ENCODE results near the gene EPHB3.

EPHB3 gene

DNA sequence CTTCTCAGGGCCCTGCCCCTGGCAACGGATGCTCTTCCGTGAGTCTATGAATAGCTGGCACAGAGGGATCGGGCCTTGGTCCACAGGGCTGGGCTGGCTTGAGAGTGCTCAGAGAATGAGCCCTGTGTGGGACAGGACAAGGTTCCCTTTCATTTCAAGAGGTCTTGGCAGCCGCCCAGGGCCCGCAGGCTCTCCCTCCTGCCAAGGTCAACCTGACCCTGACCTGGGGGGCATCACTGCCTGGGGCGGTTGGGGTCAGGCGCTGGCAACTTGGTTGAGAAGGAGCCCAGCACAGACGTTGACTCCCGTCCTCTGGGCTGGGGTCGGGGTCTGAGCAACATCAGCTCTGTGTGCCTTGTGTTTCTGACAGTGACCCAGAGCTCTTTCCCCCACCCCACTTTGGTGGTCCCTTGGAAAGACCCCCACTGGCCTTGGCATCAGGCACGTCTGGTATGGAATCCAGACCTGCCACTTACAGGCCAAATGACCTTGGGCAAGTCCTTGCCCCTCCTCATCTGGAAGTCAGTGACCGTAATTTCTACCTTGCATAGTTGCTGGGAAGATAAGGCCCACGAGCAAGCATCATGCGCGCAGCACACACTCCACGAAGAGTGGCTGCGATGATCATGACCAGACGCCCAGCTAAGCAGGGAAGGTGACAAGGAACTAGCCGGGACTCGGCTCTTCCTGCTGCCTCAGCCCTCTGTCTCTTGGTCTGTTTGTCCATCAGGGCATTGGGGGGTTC, 36.4 kb downstream of the EPHB3 start:
- H3K4me3 ChIP-seq (ENCODE audit: low read depth, low read length) = no peak overlapping the region
- no peak overlapping the region for H3K9ac ChIP-seq (ENCODE audit: low read length)
- no peaks in the 10 kb centered on the region for H3K36me3 ChIP-seq (ENCODE audit: control insufficient read depth in 1 of 2, insufficient read depth in 2 of 2, low read length in 2 of 2)
- DNase-seq = no peak
- peaks cover 13% of the 10 kb centered on the region for H3K27me3 ChIP-seq (ENCODE audit: insufficient read depth, low read length)
- no peak overlapping the region for H2AFZ ChIP-seq (ENCODE audit: insufficient read depth, low read length, poor library complexity)
- no peak overlapping the region for H2BK12ac ChIP-seq (ENCODE audit: low read length)
- H3K4ac ChIP-seq (ENCODE audit: low read depth, low read length) = no peak overlapping the region
- H3K9me3 ChIP-seq (ENCODE audit: insufficient read depth, low read depth, low read length) = no peaks in the 10 kb centered on the region
- H2BK120ac ChIP-seq (ENCODE audit: insufficient read depth, low read length, poor library complexity) = no peak overlapping the region
- H3K4me1 ChIP-seq (ENCODE audit: control insufficient read depth in 1 of 2, insufficient read depth in 2 of 2, low read length in 2 of 2) = peaks cover 35 to 36% of the 10 kb centered on the region in 2 experiments
- H2AK5ac ChIP-seq (ENCODE audit: low read length) = no peak overlapping the region
- H3K27ac ChIP-seq (ENCODE audit: low read depth, low read length) = no peak overlapping the region
- no CpG with 5 or more reads among the region's 20 CpGs for WGBS (ENCODE audit: extremely low coverage, insufficient coverage, insufficient read length)
- no peak overlapping the region for H4K12ac ChIP-seq (ENCODE audit: low read depth, low read length)
- no peaks in the 10 kb centered on the region for H3K79me2 ChIP-seq (ENCODE audit: control insufficient read depth, insufficient read depth, low read length, poor library complexity)
- H3K79me1 ChIP-seq (ENCODE audit: low read length) = peaks cover 16% of the 10 kb centered on the region
- H4K8ac ChIP-seq (ENCODE audit: low read depth, low read length) = no peak overlapping the region
- H3K18ac ChIP-seq (ENCODE audit: low read length) = no peak overlapping the region
- H3K23ac ChIP-seq (ENCODE audit: low read length) = no peak overlapping the region
- no peak overlapping the region for H3K14ac ChIP-seq (ENCODE audit: low read length)
- H4K91ac ChIP-seq (ENCODE audit: low read depth, low read length) = peak overlapping the region; percentile 18
- H2BK5ac ChIP-seq (ENCODE audit: low read depth, low read length, poor library complexity) = no peak overlapping the region
- H3K4me2 ChIP-seq (ENCODE audit: low read length) = no peak overlapping the region

DNA sequence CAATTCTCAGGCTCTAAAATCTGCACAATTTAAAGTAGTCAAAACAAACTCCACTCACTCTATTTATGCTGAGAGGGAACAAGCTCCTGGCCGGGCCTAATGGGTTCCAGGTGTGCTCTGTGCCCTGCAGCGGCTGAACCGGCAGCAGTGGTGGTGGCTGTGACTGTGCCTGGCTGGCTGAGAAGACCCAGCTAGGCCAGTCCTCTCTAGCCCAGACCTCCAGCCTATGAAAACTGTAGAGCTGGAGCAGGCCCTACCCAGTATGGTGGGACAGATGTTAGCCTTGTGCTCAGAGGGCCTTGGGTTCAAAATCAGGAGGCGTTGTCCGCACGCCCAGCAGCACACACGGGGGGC, 37.0 kb downstream of the EPHB3 start:
- Histone ChIP-seq H4K12ac (ENCODE audit: low read depth, low read length) (no peak overlapping the region), H3K27ac (ENCODE audit: low read depth, low read length) (no peak overlapping the region), H3K27me3 (ENCODE audit: insufficient read depth, low read length) (peaks cover 16% of the 10 kb centered on the region), H4K91ac (ENCODE audit: low read depth, low read length) (peak overlapping the region; percentile 17), H3K23ac (ENCODE audit: low read length) (no peak overlapping the region), H2BK12ac (ENCODE audit: low read length) (no peak overlapping the region), H3K18ac (ENCODE audit: low read length) (no peak overlapping the region), H2AK5ac (ENCODE audit: low read length) (no peak overlapping the region), H2BK5ac (ENCODE audit: low read depth, low read length, poor library complexity) (no peak overlapping the region), H3K4me2 (ENCODE audit: low read length) (no peak overlapping the region), H3K4me3 (ENCODE audit: low read depth, low read length) (no peak overlapping the region), H3K79me1 (ENCODE audit: low read length) (peaks cover 12% of the 10 kb centered on the region), H2AFZ (ENCODE audit: insufficient read depth, low read length, poor library complexity) (no peak overlapping the region), H3K36me3 (ENCODE audit: control insufficient read depth in 1 of 2, insufficient read depth in 2 of 2, low read length in 2 of 2) (no peaks in the 10 kb centered on the region), H3K79me2 (ENCODE audit: control insufficient read depth, insufficient read depth, low read length, poor library complexity) (no peaks in the 10 kb centered on the region), H3K9ac (ENCODE audit: low read length) (no peak overlapping the region), H3K14ac (ENCODE audit: low read length) (no peak overlapping the region), H3K4ac (ENCODE audit: low read depth, low read length) (no peak overlapping the region), H3K4me1 (ENCODE audit: control insufficient read depth in 1 of 2, insufficient read depth in 2 of 2, low read length in 2 of 2) (peaks cover 30 to 32% of the 10 kb centered on the region in 2 experiments), H4K8ac (ENCODE audit: low read depth, low read length) (no peak overlapping the region), H2BK120ac (ENCODE audit: insufficient read depth, low read length, poor library complexity) (no peak overlapping the region), H3K9me3 (ENCODE audit: insufficient read depth, low read depth, low read length) (no peaks in the 10 kb centered on the region)
- no CpG with 5 or more reads among the region's 7 CpGs for WGBS (ENCODE audit: extremely low coverage, insufficient coverage, insufficient read length)
- DNase-seq = no peak

DNA sequence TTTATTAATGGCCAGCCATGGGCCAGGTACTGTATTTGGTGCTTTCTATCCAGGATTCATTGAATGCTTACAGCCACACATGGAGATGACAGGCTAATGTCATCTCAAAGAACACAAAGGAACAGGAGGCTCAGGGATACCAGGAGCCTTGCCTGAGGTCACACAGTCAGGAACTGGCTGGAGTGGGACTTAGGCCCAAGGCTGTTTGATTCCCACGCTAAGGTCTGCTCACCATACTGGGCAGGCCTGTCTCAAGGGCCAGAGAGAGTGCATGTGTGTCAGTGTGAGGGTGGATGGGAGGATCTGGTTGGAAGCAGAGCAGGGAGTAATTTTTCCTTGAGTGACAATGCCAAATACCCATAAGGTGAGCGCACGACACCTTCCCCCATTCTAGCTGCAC, 37.6 kb downstream of the EPHB3 start:
- Histone ChIP-seq H3K4me2 (ENCODE audit: low read length) (no peak overlapping the region), H2AFZ (ENCODE audit: insufficient read depth, low read length, poor library complexity) (no peak overlapping the region), H3K14ac (ENCODE audit: low read length) (no peak overlapping the region), H3K79me1 (ENCODE audit: low read length) (peaks cover 12% of the 10 kb centered on the region), H3K9ac (ENCODE audit: low read length) (no peak overlapping the region), H3K18ac (ENCODE audit: low read length) (no peak overlapping the region), H4K12ac (ENCODE audit: low read depth, low read length) (no peak overlapping the region), H2AK5ac (ENCODE audit: low read length) (no peak overlapping the region), H4K8ac (ENCODE audit: low read depth, low read length) (no peak overlapping the region), H3K4ac (ENCODE audit: low read depth, low read length) (no peak overlapping the region), H3K27ac (ENCODE audit: low read depth, low read length) (no peak overlapping the region), H3K27me3 (ENCODE audit: insufficient read depth, low read length) (peaks cover 22% of the 10 kb centered on the region), H3K9me3 (ENCODE audit: insufficient read depth, low read depth, low read length) (no peaks in the 10 kb centered on the region), H3K4me3 (ENCODE audit: low read depth, low read length) (no peak overlapping the region), H3K4me1 (ENCODE audit: control insufficient read depth in 1 of 2, insufficient read depth in 2 of 2, low read length in 2 of 2) (peaks cover 28 to 33% of the 10 kb centered on the region in 2 experiments), H4K91ac (ENCODE audit: low read depth, low read length) (no peak overlapping the region), H2BK120ac (ENCODE audit: insufficient read depth, low read length, poor library complexity) (no peak overlapping the region), H2BK5ac (ENCODE audit: low read depth, low read length, poor library complexity) (no peak overlapping the region), H3K23ac (ENCODE audit: low read length) (no peak overlapping the region), H2BK12ac (ENCODE audit: low read length) (no peak overlapping the region), H3K79me2 (ENCODE audit: control insufficient read depth, insufficient read depth, low read length, poor library complexity) (peaks cover 4% of the 10 kb centered on the region), H3K36me3 (ENCODE audit: control insufficient read depth in 1 of 2, insufficient read depth in 2 of 2, low read length in 2 of 2) (no peaks in the 10 kb centered on the region)
- DNase-seq = no peak
- no CpG with 5 or more reads among the region's 3 CpGs for WGBS (ENCODE audit: extremely low coverage, insufficient coverage, insufficient read length)

DNA sequence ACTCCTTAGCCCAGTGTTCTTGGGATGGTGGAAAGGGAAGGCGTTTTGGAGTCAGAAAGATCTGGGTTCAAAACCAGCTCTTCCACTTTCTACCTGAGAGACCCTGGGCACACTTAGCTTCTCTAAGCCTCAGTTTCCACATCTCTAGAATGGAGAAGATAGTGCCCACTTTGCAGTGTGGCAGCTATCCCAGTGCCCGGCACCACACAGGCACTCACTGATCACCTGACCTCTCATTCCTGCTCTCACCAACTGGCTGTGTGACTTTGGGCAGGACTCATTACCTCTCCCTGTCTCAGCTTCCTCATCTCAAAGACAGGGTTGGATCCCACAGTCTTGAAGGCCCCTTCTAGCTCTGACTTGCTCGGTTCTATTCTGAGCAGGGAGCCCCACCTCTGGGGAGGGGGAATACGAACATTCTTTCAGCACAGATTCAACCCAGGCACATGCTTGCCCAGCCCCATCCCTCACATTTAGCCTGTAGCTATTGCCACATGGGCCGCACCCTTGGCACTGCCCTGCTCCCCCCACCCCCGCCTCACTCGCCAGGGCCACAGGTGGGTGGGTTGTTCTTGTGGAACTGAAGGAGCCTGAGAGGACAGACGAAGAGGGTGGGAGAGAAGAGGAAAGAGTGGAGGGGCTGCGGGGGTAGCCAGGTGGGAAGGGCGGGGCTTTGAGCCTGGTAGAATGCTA, 39.2 kb downstream of the EPHB3 start:
- Histone ChIP-seq H3K79me1 (ENCODE audit: low read length) (peaks cover 10% of the 10 kb centered on the region), H3K27ac (ENCODE audit: low read depth, low read length) (no peak overlapping the region), H3K4me2 (ENCODE audit: low read length) (no peak overlapping the region), H4K8ac (ENCODE audit: low read depth, low read length) (no peak overlapping the region), H4K91ac (ENCODE audit: low read depth, low read length) (no peak overlapping the region), H3K23ac (ENCODE audit: low read length) (no peak overlapping the region), H3K18ac (ENCODE audit: low read length) (no peak overlapping the region), H2BK12ac (ENCODE audit: low read length) (no peak overlapping the region), H3K4me3 (ENCODE audit: low read depth, low read length) (no peak overlapping the region), H3K27me3 (ENCODE audit: insufficient read depth, low read length) (peaks cover 27% of the 10 kb centered on the region), H2AFZ (ENCODE audit: insufficient read depth, low read length, poor library complexity) (no peak overlapping the region), H3K9ac (ENCODE audit: low read length) (no peak overlapping the region), H2BK5ac (ENCODE audit: low read depth, low read length, poor library complexity) (no peak overlapping the region), H3K4ac (ENCODE audit: low read depth, low read length) (no peak overlapping the region), H4K12ac (ENCODE audit: low read depth, low read length) (no peak overlapping the region), H3K79me2 (ENCODE audit: control insufficient read depth, insufficient read depth, low read length, poor library complexity) (peaks cover 4% of the 10 kb centered on the region), H3K14ac (ENCODE audit: low read length) (no peak overlapping the region), H2AK5ac (ENCODE audit: low read length) (no peak overlapping the region), H3K9me3 (ENCODE audit: insufficient read depth, low read depth, low read length) (no peaks in the 10 kb centered on the region), H3K4me1 (ENCODE audit: control insufficient read depth in 1 of 2, insufficient read depth in 2 of 2, low read length in 2 of 2) (peaks cover 31 to 32% of the 10 kb centered on the region in 2 experiments), H3K36me3 (ENCODE audit: control insufficient read depth in 1 of 2, insufficient read depth in 2 of 2, low read length in 2 of 2) (no peaks in the 10 kb centered on the region), H2BK120ac (ENCODE audit: insufficient read depth, low read length, poor library complexity) (no peak overlapping the region)
- no peak for DNase-seq
- WGBS (ENCODE audit: extremely low coverage, insufficient coverage, insufficient read length) = no CpG with 5 or more reads among the region's 10 CpGs

Measured in trophoblast cell (in vitro differentiated cells and primary cell).